RWPE2 (cell line): ENCODE results near the gene NCF2.

Source experiments
- ATAC-seq: fragments of 200-7000 bp; cut with Tn5 transposase; 3 replicates; pipeline ENCODE4 v1.9.1; 2021; ENCODE audit warnings: low read depth
- DNase-seq: peaks from one replicate; pipeline ENCODE4 v3.0.0-alpha.2; 2020; ENCODE audit warnings: low spot score
- H3K27ac ChIP-seq: fragments of 450-650 bp; 2 replicates; pipeline ENCODE4 v1.5.1; 2017; ENCODE audit warnings: mild to moderate bottlenecking; ENCODE audit not compliant: poor library complexity, severe bottlenecking
- H3K27me3 ChIP-seq: fragments of 250-450 bp; sonication (Bioruptor Pico); 2 replicates; pipeline ENCODE4 v1.5.1; 2021; ENCODE audit warnings: mild to moderate bottlenecking, moderate library complexity; ENCODE audit not compliant: insufficient read depth, poor library complexity, severe bottlenecking
- H3K36me3 ChIP-seq: fragments of 250-450 bp; sonication (Bioruptor Pico); 2 replicates; pipeline ENCODE4 v1.5.1; 2020; ENCODE audit warnings: low read depth, mild to moderate bottlenecking, moderate library complexity
- H3K4me1 ChIP-seq: fragments of 250-450 bp; sonication (Bioruptor Pico); 2 replicates; pipeline ENCODE4 v1.5.1; 2021; ENCODE audit warnings: mild to moderate bottlenecking, moderate library complexity; ENCODE audit not compliant: insufficient read depth, poor library complexity, severe bottlenecking
- H3K4me3 ChIP-seq: fragments of 250-450 bp; sonication (Bioruptor Pico); 2 replicates; pipeline ENCODE4 v1.5.1; 2021; ENCODE audit warnings: mild to moderate bottlenecking, moderate library complexity; ENCODE audit not compliant: severe bottlenecking
- H3K9me3 ChIP-seq: fragments of 250-450 bp; sonication (Bioruptor Pico); 2 replicates; pipeline ENCODE4 v1.5.1; 2021; ENCODE audit warnings: mild to moderate bottlenecking, moderate library complexity; ENCODE audit not compliant: severe bottlenecking
- CTCF ChIP-seq: fragments of 450-650 bp; IDR thresholded peaks from one replicate; pipeline ENCODE4 v1.5.1; 2017; ENCODE audit warnings: mild to moderate bottlenecking, moderate library complexity; ENCODE audit not compliant: poor library complexity, severe bottlenecking

NCF2 gene

GRCh38 chr1:183533617-183534174, 56.6 kb downstream of the NCF2 start:
- DNase-seq (no peak), ATAC-seq (no peak)
- peaks cover 95% of the 10 kb centered on the region for H3K36me3 ChIP-seq
- no peaks in the 10 kb centered on the region for H3K27me3 ChIP-seq
- no peak overlapping the region for H3K27ac ChIP-seq
- H3K4me3 ChIP-seq, result no peak overlapping the region
- TF ChIP-seq CTCF, result no peak
- H3K9me3 ChIP-seq, result no peaks in the 10 kb centered on the region
- H3K4me1 ChIP-seq, result peaks cover 7% of the 10 kb centered on the region

- Histone ChIP-seq H3K9me3 (no peaks in the 10 kb centered on the region), H3K27ac (no peak overlapping the region), H3K27me3 (no peaks in the 10 kb centered on the region), H3K4me3 (no peak overlapping the region), H3K36me3 (peaks cover 86% of the 10 kb centered on the region), H3K4me1 (no peaks in the 10 kb centered on the region)
- DNase-seq, result no peak
- ATAC-seq, result no peak
- no peak for TF ChIP-seq CTCF
Measured at GRCh38 chr1:183528577-183528976, 61.7 kb downstream of the NCF2 start.

GRCh38 chr1:183522104-183522503, 68.2 kb downstream of the NCF2 start:
- no peak for DNase-seq
- Histone ChIP-seq H3K36me3 (peaks cover 76% of the 10 kb centered on the region), H3K9me3 (no peaks in the 10 kb centered on the region), H3K27me3 (no peaks in the 10 kb centered on the region), H3K4me1 (peaks cover 6% of the 10 kb centered on the region), H3K4me3 (no peak overlapping the region), H3K27ac (no peak overlapping the region)
- ATAC-seq, result no peak
- no peak for TF ChIP-seq CTCF

GRCh38 chr1:183520379-183520778, 69.9 kb downstream of the NCF2 start:
- H3K4me3 ChIP-seq, result no peak overlapping the region
- ATAC-seq (no peak), DNase-seq (no peak)
- no peak overlapping the region for H3K27ac ChIP-seq
- peaks cover 68% of the 10 kb centered on the region for H3K36me3 ChIP-seq
- TF ChIP-seq CTCF, result no peak
- H3K27me3 ChIP-seq, result no peaks in the 10 kb centered on the region
- no peaks in the 10 kb centered on the region for H3K9me3 ChIP-seq
- peaks cover 14% of the 10 kb centered on the region for H3K4me1 ChIP-seq

- ATAC-seq (peak; percentile 27; the same call in 2 of the 3 replicates), DNase-seq (no peak)
- Histone ChIP-seq H3K36me3 (peaks cover 49% of the 10 kb centered on the region), H3K9me3 (no peaks in the 10 kb centered on the region), H3K27me3 (no peaks in the 10 kb centered on the region), H3K4me3 (no peak overlapping the region), H3K4me1 (peaks cover 29% of the 10 kb centered on the region), H3K27ac (peak overlapping the region; percentile 30)
- TF ChIP-seq CTCF, result no peak
Measured at GRCh38 chr1:183517401-183517800, 72.9 kb downstream of the NCF2 start.
